HepG2 (cell line): ENCODE data around the gene ACSM2B. TPM values are rescaled to one million over a fixed set of nuclear protein-coding genes. Genes with fewer than 3 reads are reported as not detected.
A peak's percentile ranks its signal among the peaks of the same experiment; 100 is the strongest.

Source experiments
- FOXK2 ChIP-seq: fragments of 450-650 bp; IDR thresholded peaks from 2 replicates; pipeline ENCODE4 v1.6.1; 2016
- HOXA3 ChIP-seq: sonication (generic); formaldehyde crosslinking; IDR thresholded peaks from 2 replicates; pipeline ENCODE4 v1.5.0; 2020; ENCODE audit warnings: missing genetic modification reagents
- KAT8 ChIP-seq: IDR thresholded peaks from 2 replicates; pipeline ENCODE4 v1.6.1; 2016; ENCODE audit warnings: missing genetic modification reagents, missing compliant biosample characterization
- MAZ ChIP-seq, 2 experiments: sonication (generic) in 1 of 2; formaldehyde crosslinking in 1 of 2; IDR thresholded peaks; 2 replicates each; pipeline versions ENCODE4 v1.5.0 to v1.6.1; 2012 to 2020; ENCODE audit warnings: low read depth in 2 of 2, mild to moderate bottlenecking in 2 of 2, borderline replicate concordance in 1 of 2, improper control_type of control experiment in 1 of 2, low read length in 1 of 2, missing genetic modification reagents in 1 of 2, moderate library complexity in 1 of 2
- NFE2L1 ChIP-seq: sonication (generic); formaldehyde crosslinking; IDR thresholded peaks from 2 replicates; pipeline ENCODE4 v1.4.0; 2020; ENCODE audit warnings: missing genetic modification reagents, mild to moderate bottlenecking, borderline replicate concordance
- PRDM4 ChIP-seq: sonication (generic); formaldehyde crosslinking; IDR thresholded peaks from 2 replicates; pipeline ENCODE4 v1.9.0; 2021; ENCODE audit warnings: missing genetic modification reagents, borderline replicate concordance
- RELA ChIP-seq: sonication (generic); formaldehyde crosslinking; IDR thresholded peaks from 2 replicates; pipeline ENCODE4 v1.4.0; 2020; ENCODE audit warnings: missing genetic modification reagents
- RNF219 ChIP-seq: sonication (generic); formaldehyde crosslinking; IDR thresholded peaks from 2 replicates; pipeline ENCODE4 v1.5.0; 2020; ENCODE audit warnings: mild to moderate bottlenecking, missing genetic modification reagents
- SETDB1 ChIP-seq: sonication (generic); formaldehyde crosslinking; IDR thresholded peaks from 2 replicates; pipeline ENCODE4 v1.5.1; 2020; ENCODE audit warnings: missing genetic modification reagents, mild to moderate bottlenecking, borderline replicate concordance
- SNAPC2 ChIP-seq: sonication (generic); formaldehyde crosslinking; IDR thresholded peaks from 2 replicates; pipeline ENCODE4 v1.8.1; 2022; ENCODE audit warnings: mild to moderate bottlenecking, missing genetic modification reagents
- SPEN ChIP-seq: sonication (generic); formaldehyde crosslinking; IDR thresholded peaks from 2 replicates; pipeline ENCODE4 v1.5.1; 2020; ENCODE audit warnings: low read depth, mild to moderate bottlenecking, missing genetic modification reagents
- ZBTB44 ChIP-seq: sonication (generic); formaldehyde crosslinking; IDR thresholded peaks from 2 replicates; pipeline ENCODE4 v1.4.0; 2020; ENCODE audit warnings: missing genetic modification reagents
- ZFY ChIP-seq: sonication (generic); formaldehyde crosslinking; IDR thresholded peaks from 2 replicates; pipeline ENCODE4 v1.4.0; 2020; ENCODE audit warnings: missing genetic modification reagents
- ZNF33A ChIP-seq: sonication (generic); formaldehyde crosslinking; IDR thresholded peaks from 2 replicates; pipeline ENCODE4 v1.5.1; 2020; ENCODE audit warnings: missing genetic modification reagents, mild to moderate bottlenecking, moderate library complexity, borderline replicate concordance
- ZNF513 ChIP-seq: sonication (generic); formaldehyde crosslinking; conservative IDR thresholded peaks from 2 replicates; pipeline ENCODE4 v1.5.0; 2020; ENCODE audit warnings: missing genetic modification reagents
- ZNF556 ChIP-seq: sonication (generic); formaldehyde crosslinking; IDR thresholded peaks from 2 replicates; pipeline ENCODE4 v1.4.0; 2020; ENCODE audit warnings: mild to moderate bottlenecking, missing genetic modification reagents, borderline replicate concordance
- ZNF558 ChIP-seq: sonication (generic); formaldehyde crosslinking; IDR thresholded peaks from 2 replicates; pipeline ENCODE4 v1.9.0; 2022; ENCODE audit warnings: mild to moderate bottlenecking, missing genetic modification reagents, borderline replicate concordance
- ZNF597 ChIP-seq: sonication (generic); formaldehyde crosslinking; IDR thresholded peaks from 2 replicates; pipeline ENCODE4 v1.5.0; 2020; ENCODE audit warnings: missing genetic modification reagents
- ZNF737 ChIP-seq: sonication (generic); formaldehyde crosslinking; IDR thresholded peaks from 2 replicates; pipeline ENCODE4 v1.5.0; 2020; ENCODE audit warnings: missing genetic modification reagents, mild to moderate bottlenecking, borderline replicate concordance
- polyA plus RNA-seq, 8 experiments: library from polyadenylated mRNA; depleted of rRNA in 3 of 8; stranded (reverse) in 7 of 8; unstranded in 1 of 8; fragments of >200 nt; fragmentation: Illumina TruSeq in 4 of 8; extraction: Trizol in 4 of 8; gene quantifications; 2 replicates each; pipeline versions ENCODE4 v1.2.1 to v1.2.3, GENCODE V29; 2011 to 2016; ENCODE audit warnings: low read depth in 4 of 8, missing spikeins in 1 of 8, mixed read lengths in 1 of 8; ENCODE audit not compliant: insufficient read depth in 1 of 8
- total RNA-seq, 5 experiments: library from RNA; depleted of rRNA; stranded (reverse); fragments of >200 nt; fragmentation: Illumina TruSeq; extraction: Trizol; gene quantifications; 2 replicates each; pipeline ENCODE4 v1.2.3, GENCODE V29; 2016; ENCODE audit warnings: low read depth in 1 of 5

Gene ACSM2B
- total and polyA plus RNA-seq, 2 of the 13 experiments (the other 11 are each of a cell fraction or from before 2014, with no cell fraction given), result 22.9 to 34.0 TPM

GRCh38 chr16:20612551-20613480 is 36.6 kb upstream of the ACSM2B start (continued):
- TF ChIP-seq ZNF597 (no peak), NFE2L1 (0 out of 2 replicates have a peak, but pooled peaks have one; percentile 15), ZNF513 (no peak), SPEN (CRISPR knock-in tag) (no peak), FOXK2 (no peak), ZNF558 (CRISPR knock-in tag) (no peak), ZFY (no peak), SNAPC2 (no peak), KAT8 (CRISPR knock-in tag) (no peak), ZNF556 (no peak), SETDB1 (CRISPR knock-in tag) (no peak), ZNF33A (CRISPR knock-in tag) (peak; percentile 76; the same call in 1 of the 2 replicates), MAZ (IDR thresholded peaks at IDR 0.05; ENCODE audit: borderline replicate concordance, low read depth, low read length) (no peak), MAZ (CRISPR knock-in tag; IDR thresholded peaks at IDR 0.05; ENCODE audit: low read depth) (0 out of 2 replicates have a peak, but pooled peaks have one; percentile 31), ZBTB44 (CRISPR knock-in tag) (no peak), RELA (CRISPR knock-in tag) (no peak), PRDM4 (CRISPR knock-in tag) (no peak), ZNF737 (peak; percentile 79; the same call in 1 of the 2 replicates), RNF219 (no peak), HOXA3 (0 out of 2 replicates have a peak, but pooled peaks have one; percentile 7)
